Measurements from ENCODE around the gene FAM47E. TPM values are rescaled to one million over a fixed set of nuclear protein-coding genes. Genes with fewer than 3 reads are reported as not detected.

Gene FAM47E
- polyA plus RNA-seq, 6 donors from 2014 or later = 0.31 to 0.60 TPM; not detected in 4

- peaks cover 42 to 61% (median 49%) of the 10 kb centered on the region in 3 donors for H3K4me1 Mint-ChIP-seq
- H3K4me3 Mint-ChIP-seq = peak within 1 kb of the TSS; percentile 86 to 98 (median 92)
- H3K27me3 Mint-ChIP-seq = no peaks in the 10 kb centered on the region
- peaks cover 0 to 4% (median 0%) of the 10 kb centered on the region in 7 donors for H3K9me3 Mint-ChIP-seq
- DNase-seq (peak; percentile 87), ATAC-seq (ENCODE audit: low read depth in 2 of 2) (peak; percentile 68 to 70)
- H3K27ac Mint-ChIP-seq = peak within 1 kb of the TSS; percentile 95 to 99 (median 98)
- H3K36me3 Mint-ChIP-seq = no peaks in the 10 kb centered on the region
These were observed 37.9 kb upstream of the FAM47E start, which contains the start of gene SCARB2 for GRCh38 chr4:76213415-76214176. Gene SCARB2 (minus strand): TSS chr4:76213824. CDS start chr4:76213543, 281 bp downstream.

GRCh38 chr4:76214177-76214675 is 37.3 kb upstream of the FAM47E start:
- Mint-ChIP-seq H3K4me1 (peaks cover 40 to 57% (median 46%) of the 10 kb centered on the region in 3 donors), H3K27ac (peak overlapping the region; percentile 95 to 99 (median 98)), H3K4me3 (peak overlapping the region; percentile 83 to 98 (median 90)), H3K36me3 (no peaks in the 10 kb centered on the region), H3K9me3 (peaks cover 0 to 4% (median 0%) of the 10 kb centered on the region in 7 donors), H3K27me3 (no peaks in the 10 kb centered on the region)
- ATAC-seq (ENCODE audit: low read depth in 2 of 2) (peak; percentile 68 to 70), DNase-seq (no peak)

- H3K27me3 Mint-ChIP-seq = no peaks in the 10 kb centered on the region
- no peaks in the 10 kb centered on the region for H3K36me3 Mint-ChIP-seq
- H3K4me1 Mint-ChIP-seq = peaks cover 34 to 49% (median 40%) of the 10 kb centered on the region in 3 donors
- H3K27ac Mint-ChIP-seq = peak overlapping the region in 5 of 6 donors; percentile 30 to 99 (median 88)
- peaks cover 0 to 4% (median 0%) of the 10 kb centered on the region in 7 donors for H3K9me3 Mint-ChIP-seq
- peak overlapping the region in 6 of 8 donors; percentile 25 to 98 (median 81) for H3K4me3 Mint-ChIP-seq
- DNase-seq (no peak), ATAC-seq (ENCODE audit: low read depth in 2 of 2) (no peak)
These were observed 36.4 kb upstream of the FAM47E start for GRCh38 chr4:76215077-76215476.

GRCh38 chr4:76216524-76216923 is 35.0 kb upstream of the FAM47E start:
- H3K4me3 Mint-ChIP-seq = peak overlapping the region in 3 of 8 donors; percentile 48 to 73 (median 53)
- DNase-seq (no peak), ATAC-seq (ENCODE audit: low read depth in 2 of 2) (no peak)
- H3K36me3 Mint-ChIP-seq = no peaks in the 10 kb centered on the region
- peak overlapping the region in 4 of 6 donors; percentile 15 to 91 (median 61) for H3K27ac Mint-ChIP-seq
- H3K4me1 Mint-ChIP-seq = peaks cover 23 to 35% (median 27%) of the 10 kb centered on the region in 3 donors
- H3K9me3 Mint-ChIP-seq = peaks cover 0 to 4% (median 0%) of the 10 kb centered on the region in 7 donors
- H3K27me3 Mint-ChIP-seq = no peaks in the 10 kb centered on the region

- peak overlapping the region in 3 of 6 donors; percentile 76 to 84 (median 83) for H3K27ac Mint-ChIP-seq
- H3K9me3 Mint-ChIP-seq = peaks cover 0 to 4% (median 0%) of the 10 kb centered on the region in 7 donors
- no peak for ATAC-seq (ENCODE audit: low read depth in 2 of 2)
- peaks cover 19 to 29% (median 20%) of the 10 kb centered on the region in 3 donors for H3K4me1 Mint-ChIP-seq
- peak overlapping the region in 1 of 8 donors; percentile 24 for H3K4me3 Mint-ChIP-seq
- H3K27me3 Mint-ChIP-seq = no peaks in the 10 kb centered on the region
- DNase-seq = no peak
- no peaks in the 10 kb centered on the region for H3K36me3 Mint-ChIP-seq
These were observed 34.3 kb upstream of the FAM47E start for GRCh38 chr4:76216975-76217814.

- DNase-seq (no peak), ATAC-seq (ENCODE audit: low read depth in 2 of 2) (no peak)
- no peak overlapping the region for H3K4me3 Mint-ChIP-seq
- H3K27me3 Mint-ChIP-seq = no peaks in the 10 kb centered on the region
- no peaks in the 10 kb centered on the region for H3K9me3 Mint-ChIP-seq
- H3K27ac Mint-ChIP-seq = no peak overlapping the region
- peaks cover 4 to 14% (median 5%) of the 10 kb centered on the region in 3 donors for H3K4me1 Mint-ChIP-seq
- H3K36me3 Mint-ChIP-seq = no peaks in the 10 kb centered on the region
These were observed 32.0 kb upstream of the FAM47E start for GRCh38 chr4:76219299-76220055.

- Mint-ChIP-seq H3K27ac (peak overlapping the region in 1 of 6 donors; percentile 35), H3K4me1 (no peaks in the 10 kb centered on the region), H3K4me3 (no peak overlapping the region), H3K27me3 (peaks cover 0 to 7% (median 3%) of the 10 kb centered on the region in 3 donors), H3K36me3 (peaks cover 7 to 14% of the 10 kb centered on the region in 2 donors), H3K9me3 (peaks cover 5 to 17% (median 15%) of the 10 kb centered on the region in 7 donors)
- DNase-seq (no peak), ATAC-seq (ENCODE audit: low read depth in 2 of 2) (no peak)
These were observed 27.4 kb upstream of the FAM47E start for GRCh38 chr4:76224171-76224570.

- no peak overlapping the region for H3K4me3 Mint-ChIP-seq
- no peak for DNase-seq
- ATAC-seq (ENCODE audit: low read depth in 2 of 2) = no peak
These were observed 25.1 kb upstream of the FAM47E start for GRCh38 chr4:76226418-76226817.

GRCh38 chr4:76232681-76233080 is 18.8 kb upstream of the FAM47E start:
- no peak overlapping the region for H3K4me3 Mint-ChIP-seq
- H3K27ac Mint-ChIP-seq = no peak overlapping the region
- ATAC-seq (ENCODE audit: low read depth in 2 of 2) (no peak), DNase-seq (no peak)
- peaks cover 0 to 8% (median 0%) of the 10 kb centered on the region in 3 donors for H3K27me3 Mint-ChIP-seq
- H3K4me1 Mint-ChIP-seq = no peaks in the 10 kb centered on the region
- H3K9me3 Mint-ChIP-seq = peaks cover 11 to 24% (median 18%) of the 10 kb centered on the region in 7 donors
- H3K36me3 Mint-ChIP-seq = peaks cover 12% of the 10 kb centered on the region in 2 donors

More at GRCh38 chr4:76226418-76226817, 25.1 kb upstream of the FAM47E start:
- Mint-ChIP-seq H3K36me3 (peaks cover 13 to 19% of the 10 kb centered on the region in 2 donors), H3K27ac (no peak overlapping the region), H3K4me1 (no peaks in the 10 kb centered on the region), H3K27me3 (peaks cover 0 to 8% (median 7%) of the 10 kb centered on the region in 3 donors), H3K9me3 (peaks cover 12 to 26% (median 19%) of the 10 kb centered on the region in 7 donors)

- Mint-ChIP-seq H3K27me3 (peaks cover 0 to 8% (median 0%) of the 10 kb centered on the region in 3 donors), H3K9me3 (peaks cover 9 to 23% (median 14%) of the 10 kb centered on the region in 7 donors), H3K4me1 (no peaks in the 10 kb centered on the region), H3K4me3 (no peak overlapping the region), H3K36me3 (peaks cover 8 to 12% of the 10 kb centered on the region in 2 donors), H3K27ac (no peak overlapping the region)
- DNase-seq = no peak
- no peak for ATAC-seq (ENCODE audit: low read depth in 2 of 2)
These were observed 18.4 kb upstream of the FAM47E start for GRCh38 chr4:76233083-76233482.

GRCh38 chr4:76233529-76233928 is 18.0 kb upstream of the FAM47E start:
- Mint-ChIP-seq H3K9me3 (peaks cover 9 to 24% (median 14%) of the 10 kb centered on the region in 7 donors), H3K36me3 (peaks cover 8 to 12% of the 10 kb centered on the region in 2 donors), H3K4me3 (no peak overlapping the region), H3K4me1 (no peaks in the 10 kb centered on the region), H3K27me3 (peaks cover 0 to 8% (median 0%) of the 10 kb centered on the region in 3 donors), H3K27ac (no peak overlapping the region)
- no peak for ATAC-seq (ENCODE audit: low read depth in 2 of 2)
- DNase-seq = no peak

- no peak for ATAC-seq (ENCODE audit: low read depth in 2 of 2)
These were observed 17.4 kb upstream of the FAM47E start for GRCh38 chr4:76233967-76234678.

More at GRCh38 chr4:76233967-76234678, 17.4 kb upstream of the FAM47E start:
- Mint-ChIP-seq H3K4me3 (no peak overlapping the region), H3K9me3 (peaks cover 4 to 22% (median 8%) of the 10 kb centered on the region in 7 donors), H3K4me1 (no peaks in the 10 kb centered on the region), H3K36me3 (peaks cover 6% of the 10 kb centered on the region in 2 donors), H3K27me3 (peaks cover 0 to 6% (median 0%) of the 10 kb centered on the region in 3 donors), H3K27ac (no peak overlapping the region)
- DNase-seq = no peak
